ENCODE results near the gene VASH2. TPM values are rescaled to one million over a fixed set of nuclear protein-coding genes. Genes with fewer than 3 reads are reported as not detected.

The VASH2 gene
- total RNA-seq, 1 experiment from 2014 or later = 303 TPM

DNA sequence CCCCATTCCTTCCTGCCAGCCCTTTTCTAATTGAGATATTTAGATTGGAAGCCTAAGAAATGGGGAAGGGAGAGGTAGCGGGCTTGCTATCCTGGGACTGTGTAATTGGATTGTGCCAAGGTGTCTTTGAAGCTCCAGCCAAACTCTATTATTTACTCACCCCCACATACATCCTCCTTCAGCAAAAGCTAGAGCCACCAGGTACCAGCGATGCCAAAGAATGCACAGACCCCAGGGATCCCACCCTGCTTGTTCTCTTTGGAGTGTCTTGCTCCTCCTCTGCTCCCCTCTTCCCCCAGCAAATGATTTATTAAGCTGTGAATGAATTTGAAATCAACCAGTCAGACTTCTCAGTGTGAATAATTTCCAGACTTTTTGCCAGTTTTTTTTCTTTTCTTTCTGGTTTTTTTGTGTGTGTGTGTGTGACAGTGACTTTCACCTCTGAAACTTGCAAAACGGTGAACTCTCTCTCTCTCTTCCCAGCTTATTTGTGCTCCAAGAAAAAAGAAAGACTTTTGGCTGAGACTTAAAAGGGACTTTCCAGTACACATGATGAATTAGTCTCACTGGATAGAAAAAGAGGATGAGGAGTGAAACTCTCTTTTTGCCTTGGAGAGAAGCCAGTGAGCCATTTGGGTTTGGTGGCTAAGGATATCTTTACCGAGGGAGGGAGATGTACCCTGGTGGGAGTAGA is 1.8 kb downstream of the VASH2 start:
- Mint-ChIP-seq H3K27me3 (ENCODE audit: low read depth) (peaks cover 14% of the 10 kb centered on the region), H3K4me1 (peaks cover 64% of the 10 kb centered on the region), H3K9me3 (peaks cover 10% of the 10 kb centered on the region), H3K4me3 (peak overlapping the region; percentile 88), H3K27ac (peak overlapping the region; percentile 87), H3K36me3 (peaks cover 65% of the 10 kb centered on the region)
- POLR2A ChIA-PET = interaction anchor here (1.0 to 2.1 kb wide), 3 partner anchors 16 to 60 kb away, joined by 3 to 7 read pairs (median 4); no protein-coding TSS in a partner anchor
- TF ChIP-seq JUN (CRISPR knock-in tag; IDR thresholded peaks at IDR 0.05) (0 out of 2 replicates have a peak, but pooled peaks have one; percentile 3), ZNF396 (CRISPR knock-in tag; IDR thresholded peaks at IDR 0.05; ENCODE audit: borderline replicate concordance) (no peak)
- TF ChIP-seq, protein P1, sequence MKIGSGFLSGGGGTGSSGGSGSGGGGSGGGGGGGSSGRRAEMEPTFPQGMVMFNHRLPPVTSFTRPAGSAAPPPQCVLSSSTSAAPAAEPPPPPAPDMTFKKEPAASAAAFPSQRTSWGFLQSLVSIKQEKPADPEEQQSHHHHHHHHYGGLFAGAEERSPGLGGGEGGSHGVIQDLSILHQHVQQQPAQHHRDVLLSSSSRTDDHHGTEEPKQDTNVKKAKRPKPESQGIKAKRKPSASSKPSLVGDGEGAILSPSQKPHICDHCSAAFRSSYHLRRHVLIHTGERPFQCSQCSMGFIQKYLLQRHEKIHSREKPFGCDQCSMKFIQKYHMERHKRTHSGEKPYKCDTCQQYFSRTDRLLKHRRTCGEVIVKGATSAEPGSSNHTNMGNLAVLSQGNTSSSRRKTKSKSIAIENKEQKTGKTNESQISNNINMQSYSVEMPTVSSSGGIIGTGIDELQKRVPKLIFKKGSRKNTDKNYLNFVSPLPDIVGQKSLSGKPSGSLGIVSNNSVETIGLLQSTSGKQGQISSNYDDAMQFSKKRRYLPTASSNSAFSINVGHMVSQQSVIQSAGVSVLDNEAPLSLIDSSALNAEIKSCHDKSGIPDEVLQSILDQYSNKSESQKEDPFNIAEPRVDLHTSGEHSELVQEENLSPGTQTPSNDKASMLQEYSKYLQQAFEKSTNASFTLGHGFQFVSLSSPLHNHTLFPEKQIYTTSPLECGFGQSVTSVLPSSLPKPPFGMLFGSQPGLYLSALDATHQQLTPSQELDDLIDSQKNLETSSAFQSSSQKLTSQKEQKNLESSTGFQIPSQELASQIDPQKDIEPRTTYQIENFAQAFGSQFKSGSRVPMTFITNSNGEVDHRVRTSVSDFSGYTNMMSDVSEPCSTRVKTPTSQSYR (CRISPR knock-in tag; IDR thresholded peaks at IDR 0.05) = no peak
- CTCF ChIA-PET = interaction anchor here (1.1 to 2.7 kb wide), 2 partner anchors 15 to 31 kb away, joined by 5 to 7 read pairs; no protein-coding TSS in a partner anchor
- ATAC-seq (no peak), DNase-seq (ENCODE audit: low spot score) (no peak)

DNA sequence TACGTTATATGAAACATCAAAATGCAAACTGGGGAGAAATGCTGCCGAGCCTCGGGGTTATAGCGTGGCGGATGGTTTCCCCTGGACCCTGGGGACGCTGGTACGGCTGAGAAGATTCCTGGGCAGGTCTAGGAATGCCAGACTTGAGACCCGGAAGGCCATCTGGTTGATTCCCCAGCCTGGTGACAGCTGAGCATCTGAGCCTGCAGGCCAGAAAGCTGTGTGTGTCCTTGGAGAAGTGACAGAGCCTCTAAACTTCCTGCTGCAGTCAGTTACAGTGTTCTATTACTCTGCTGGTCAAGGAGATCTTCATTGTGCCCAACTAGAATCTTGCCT is 2.3 kb downstream of the VASH2 start:
- Mint-ChIP-seq H3K27ac (peak overlapping the region; percentile 92), H3K36me3 (peaks cover 70% of the 10 kb centered on the region), H3K27me3 (ENCODE audit: low read depth) (peaks cover 14% of the 10 kb centered on the region), H3K4me1 (peaks cover 67% of the 10 kb centered on the region), H3K9me3 (peaks cover 10% of the 10 kb centered on the region), H3K4me3 (peak overlapping the region; percentile 88)
- ATAC-seq (no peak), DNase-seq (ENCODE audit: low spot score) (no peak)
- CTCF ChIA-PET = interaction anchor here (1.1 to 2.7 kb wide), 2 partner anchors 15 to 32 kb away, joined by 5 to 7 read pairs; no protein-coding TSS in a partner anchor
- POLR2A ChIA-PET = interaction anchor here (1.0 kb wide), 1 partner anchor 61 kb away, joined by 3 read pairs; no protein-coding TSS in a partner anchor
- TF ChIP-seq TP53 (CRISPR knock-in tag; IDR thresholded peaks at IDR 0.05) (no peak), ZNF121 (CRISPR knock-in tag; IDR thresholded peaks at IDR 0.05) (no peak), ZNF232 (CRISPR knock-in tag; IDR thresholded peaks at IDR 0.05) (no peak), ELF4 (CRISPR knock-in tag; IDR thresholded peaks at IDR 0.05; ENCODE audit: low read depth) (no peak), TEAD4 (CRISPR knock-in tag; IDR thresholded peaks at IDR 0.05) (no peak), GTF2I (CRISPR knock-in tag; conservative IDR thresholded peaks at IDR 0.05) (no peak), RORB (CRISPR knock-in tag; IDR thresholded peaks at IDR 0.05) (no peak), ESRRA (CRISPR knock-in tag; IDR thresholded peaks at IDR 0.05; ENCODE audit: borderline replicate concordance) (no peak)
- TF ChIP-seq, protein P2, sequence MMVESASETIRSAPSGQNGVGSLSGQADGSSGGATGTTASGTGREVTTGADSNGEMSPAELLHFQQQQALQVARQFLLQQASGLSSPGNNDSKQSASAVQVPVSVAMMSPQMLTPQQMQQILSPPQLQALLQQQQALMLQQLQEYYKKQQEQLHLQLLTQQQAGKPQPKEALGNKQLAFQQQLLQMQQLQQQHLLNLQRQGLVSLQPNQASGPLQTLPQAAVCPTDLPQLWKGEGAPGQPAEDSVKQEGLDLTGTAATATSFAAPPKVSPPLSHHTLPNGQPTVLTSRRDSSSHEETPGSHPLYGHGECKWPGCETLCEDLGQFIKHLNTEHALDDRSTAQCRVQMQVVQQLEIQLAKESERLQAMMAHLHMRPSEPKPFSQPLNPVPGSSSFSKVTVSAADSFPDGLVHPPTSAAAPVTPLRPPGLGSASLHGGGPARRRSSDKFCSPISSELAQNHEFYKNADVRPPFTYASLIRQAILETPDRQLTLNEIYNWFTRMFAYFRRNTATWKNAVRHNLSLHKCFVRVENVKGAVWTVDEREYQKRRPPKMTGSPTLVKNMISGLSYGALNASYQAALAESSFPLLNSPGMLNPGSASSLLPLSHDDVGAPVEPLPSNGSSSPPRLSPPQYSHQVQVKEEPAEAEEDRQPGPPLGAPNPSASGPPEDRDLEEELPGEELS (CRISPR knock-in tag; IDR thresholded peaks at IDR 0.05) = no peak
- TF ChIP-seq, protein P3, sequence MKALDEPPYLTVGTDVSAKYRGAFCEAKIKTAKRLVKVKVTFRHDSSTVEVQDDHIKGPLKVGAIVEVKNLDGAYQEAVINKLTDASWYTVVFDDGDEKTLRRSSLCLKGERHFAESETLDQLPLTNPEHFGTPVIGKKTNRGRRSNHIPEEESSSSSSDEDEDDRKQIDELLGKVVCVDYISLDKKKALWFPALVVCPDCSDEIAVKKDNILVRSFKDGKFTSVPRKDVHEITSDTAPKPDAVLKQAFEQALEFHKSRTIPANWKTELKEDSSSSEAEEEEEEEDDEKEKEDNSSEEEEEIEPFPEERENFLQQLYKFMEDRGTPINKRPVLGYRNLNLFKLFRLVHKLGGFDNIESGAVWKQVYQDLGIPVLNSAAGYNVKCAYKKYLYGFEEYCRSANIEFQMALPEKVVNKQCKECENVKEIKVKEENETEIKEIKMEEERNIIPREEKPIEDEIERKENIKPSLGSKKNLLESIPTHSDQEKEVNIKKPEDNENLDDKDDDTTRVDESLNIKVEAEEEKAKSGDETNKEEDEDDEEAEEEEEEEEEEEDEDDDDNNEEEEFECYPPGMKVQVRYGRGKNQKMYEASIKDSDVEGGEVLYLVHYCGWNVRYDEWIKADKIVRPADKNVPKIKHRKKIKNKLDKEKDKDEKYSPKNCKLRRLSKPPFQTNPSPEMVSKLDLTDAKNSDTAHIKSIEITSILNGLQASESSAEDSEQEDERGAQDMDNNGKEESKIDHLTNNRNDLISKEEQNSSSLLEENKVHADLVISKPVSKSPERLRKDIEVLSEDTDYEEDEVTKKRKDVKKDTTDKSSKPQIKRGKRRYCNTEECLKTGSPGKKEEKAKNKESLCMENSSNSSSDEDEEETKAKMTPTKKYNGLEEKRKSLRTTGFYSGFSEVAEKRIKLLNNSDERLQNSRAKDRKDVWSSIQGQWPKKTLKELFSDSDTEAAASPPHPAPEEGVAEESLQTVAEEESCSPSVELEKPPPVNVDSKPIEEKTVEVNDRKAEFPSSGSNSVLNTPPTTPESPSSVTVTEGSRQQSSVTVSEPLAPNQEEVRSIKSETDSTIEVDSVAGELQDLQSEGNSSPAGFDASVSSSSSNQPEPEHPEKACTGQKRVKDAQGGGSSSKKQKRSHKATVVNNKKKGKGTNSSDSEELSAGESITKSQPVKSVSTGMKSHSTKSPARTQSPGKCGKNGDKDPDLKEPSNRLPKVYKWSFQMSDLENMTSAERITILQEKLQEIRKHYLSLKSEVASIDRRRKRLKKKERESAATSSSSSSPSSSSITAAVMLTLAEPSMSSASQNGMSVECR (CRISPR knock-in tag; IDR thresholded peaks at IDR 0.05; ENCODE audit: borderline replicate concordance) = no peak
- TF ChIP-seq, protein P4, sequence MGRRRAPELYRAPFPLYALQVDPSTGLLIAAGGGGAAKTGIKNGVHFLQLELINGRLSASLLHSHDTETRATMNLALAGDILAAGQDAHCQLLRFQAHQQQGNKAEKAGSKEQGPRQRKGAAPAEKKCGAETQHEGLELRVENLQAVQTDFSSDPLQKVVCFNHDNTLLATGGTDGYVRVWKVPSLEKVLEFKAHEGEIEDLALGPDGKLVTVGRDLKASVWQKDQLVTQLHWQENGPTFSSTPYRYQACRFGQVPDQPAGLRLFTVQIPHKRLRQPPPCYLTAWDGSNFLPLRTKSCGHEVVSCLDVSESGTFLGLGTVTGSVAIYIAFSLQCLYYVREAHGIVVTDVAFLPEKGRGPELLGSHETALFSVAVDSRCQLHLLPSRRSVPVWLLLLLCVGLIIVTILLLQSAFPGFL (CRISPR knock-in tag; IDR thresholded peaks at IDR 0.05; ENCODE audit: borderline replicate concordance) = no peak
- TF ChIP-seq, protein P5, sequence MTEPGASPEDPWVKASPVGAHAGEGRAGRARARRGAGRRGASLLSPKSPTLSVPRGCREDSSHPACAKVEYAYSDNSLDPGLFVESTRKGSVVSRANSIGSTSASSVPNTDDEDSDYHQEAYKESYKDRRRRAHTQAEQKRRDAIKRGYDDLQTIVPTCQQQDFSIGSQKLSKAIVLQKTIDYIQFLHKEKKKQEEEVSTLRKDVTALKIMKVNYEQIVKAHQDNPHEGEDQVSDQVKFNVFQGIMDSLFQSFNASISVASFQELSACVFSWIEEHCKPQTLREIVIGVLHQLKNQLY (CRISPR knock-in tag; IDR thresholded peaks at IDR 0.05) = no peak
- TF ChIP-seq, protein P6, sequence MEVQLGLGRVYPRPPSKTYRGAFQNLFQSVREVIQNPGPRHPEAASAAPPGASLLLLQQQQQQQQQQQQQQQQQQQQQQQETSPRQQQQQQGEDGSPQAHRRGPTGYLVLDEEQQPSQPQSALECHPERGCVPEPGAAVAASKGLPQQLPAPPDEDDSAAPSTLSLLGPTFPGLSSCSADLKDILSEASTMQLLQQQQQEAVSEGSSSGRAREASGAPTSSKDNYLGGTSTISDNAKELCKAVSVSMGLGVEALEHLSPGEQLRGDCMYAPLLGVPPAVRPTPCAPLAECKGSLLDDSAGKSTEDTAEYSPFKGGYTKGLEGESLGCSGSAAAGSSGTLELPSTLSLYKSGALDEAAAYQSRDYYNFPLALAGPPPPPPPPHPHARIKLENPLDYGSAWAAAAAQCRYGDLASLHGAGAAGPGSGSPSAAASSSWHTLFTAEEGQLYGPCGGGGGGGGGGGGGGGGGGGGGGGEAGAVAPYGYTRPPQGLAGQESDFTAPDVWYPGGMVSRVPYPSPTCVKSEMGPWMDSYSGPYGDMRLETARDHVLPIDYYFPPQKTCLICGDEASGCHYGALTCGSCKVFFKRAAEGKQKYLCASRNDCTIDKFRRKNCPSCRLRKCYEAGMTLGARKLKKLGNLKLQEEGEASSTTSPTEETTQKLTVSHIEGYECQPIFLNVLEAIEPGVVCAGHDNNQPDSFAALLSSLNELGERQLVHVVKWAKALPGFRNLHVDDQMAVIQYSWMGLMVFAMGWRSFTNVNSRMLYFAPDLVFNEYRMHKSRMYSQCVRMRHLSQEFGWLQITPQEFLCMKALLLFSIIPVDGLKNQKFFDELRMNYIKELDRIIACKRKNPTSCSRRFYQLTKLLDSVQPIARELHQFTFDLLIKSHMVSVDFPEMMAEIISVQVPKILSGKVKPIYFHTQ (CRISPR knock-in tag; IDR thresholded peaks at IDR 0.05) = no peak

Measured in WTC11 (cell line).